Activated CD8-positive, alpha-beta T cell treated with anti-CD3 and anti-CD28 coated beads for 36 hours (primary cell): Measurements from ENCODE around the gene TLX1. TPM values are rescaled to one million over a fixed set of nuclear protein-coding genes. Genes with fewer than 3 reads are reported as not detected.

Experiments used
- ATAC-seq: fragments of 200-7000 bp; cut with Tn5 transposase; one replicate; pipeline ENCODE4 v1.10.0; 2021; ENCODE audit warnings: mild to moderate bottlenecking, moderate library complexity
- CTCF ChIA-PET: fragments of 350-600 bp; sonication (Branson Sonifier 250); formaldehyde crosslinking; loops from one replicate; lab custom pipeline; 2021; ENCODE audit warnings: antibody characterized with exemption; lab: Charles Lee
- POLR2A ChIA-PET: fragments of 350-600 bp; sonication (Branson Sonifier 250); formaldehyde crosslinking; loops from one replicate; lab custom pipeline; 2021; ENCODE audit warnings: antibody characterized with exemption; lab: Charles Lee
- DNase-seq: peaks from one replicate; pipeline ENCODE4 v3.0.0-alpha.2; 2020
- H3K27ac Mint-ChIP-seq: one replicate; pipeline ENCODE4 v1.8.0; 2021; ENCODE audit warnings: mild to moderate bottlenecking, mixed read lengths
- H3K27me3 Mint-ChIP-seq: one replicate; pipeline ENCODE4 v1.8.0; 2021; ENCODE audit warnings: mixed read lengths
- H3K36me3 Mint-ChIP-seq: one replicate; pipeline ENCODE4 v1.8.0; 2021; ENCODE audit warnings: low read depth, mixed read lengths
- H3K4me1 Mint-ChIP-seq: one replicate; pipeline ENCODE4 v1.8.0; 2021; ENCODE audit warnings: low read depth, mixed read lengths
- H3K4me3 Mint-ChIP-seq: one replicate; pipeline ENCODE4 v1.8.0; 2021; ENCODE audit warnings: mild to moderate bottlenecking, moderate library complexity, mixed read lengths
- H3K9me3 Mint-ChIP-seq: one replicate; pipeline ENCODE4 v1.8.0; 2021; ENCODE audit warnings: mixed read lengths
- CTCF ChIP-seq: fragments of 200-600 bp; IDR thresholded peaks from one replicate; pipeline ENCODE4 v1.8.0; 2022; ENCODE audit warnings: antibody characterized with exemption, mild to moderate bottlenecking
- intact Hi-C: fragments of 100-400 bp; cut with micrococcal nuclease; formaldehyde crosslinking; loops from one replicate; pipeline ENCODE4 v1.10.0; 2022
- total RNA-seq, 2 experiments: library from RNA; stranded (reverse); gene quantifications; one replicate each; pipeline ENCODE4 v1.2.3, GENCODE V29; 2021

TLX1 gene
- total RNA-seq, result not detected

GRCh38 chr10:101130984-101131961 lies at the start of gene TLX1:
Gene TLX1, plus strand, starts transcription at chr10:101131300. Its CDS starts 242 bp downstream, at chr10:101131542.
- POLR2A ChIA-PET, result no interaction called here
- no peak for ATAC-seq
- TF ChIP-seq CTCF, result no peak
- Mint-ChIP-seq H3K36me3 (no peaks in the 10 kb centered on the region), H3K4me3 (peak within 1 kb of the TSS; percentile 6), H3K27ac (no peak within 1 kb of the TSS), H3K27me3 (peaks cover 78% of the 10 kb centered on the region), H3K9me3 (no peaks in the 10 kb centered on the region), H3K4me1 (peaks cover 28% of the 10 kb centered on the region)
- CTCF ChIA-PET, result interaction anchor here (1.2 to 3.2 kb wide), 5 partner anchors 8 to 36 kb away, joined by 3 to 22 read pairs (median 8); no protein-coding TSS in a partner anchor
- DNase-seq, result no peak
- intact Hi-C loops, result loop anchor here (10.0 kb wide), 1 partner anchor 406 kb away; no protein-coding TSS in a partner anchor

- ChIA-PET CTCF (interaction anchor here (1.1 to 5.7 kb wide), 7 partner anchors 10 to 63 kb away, joined by 3 to 33 read pairs (median 8); no protein-coding TSS in a partner anchor), POLR2A (no interaction called here)
- peaks cover 47% of the 10 kb centered on the region for H3K27me3 Mint-ChIP-seq
- no peak overlapping the region for H3K4me3 Mint-ChIP-seq
- H3K4me1 Mint-ChIP-seq, result no peaks in the 10 kb centered on the region
- no peak for TF ChIP-seq CTCF
- intact Hi-C loops, result no loop called here
- no peaks in the 10 kb centered on the region for H3K36me3 Mint-ChIP-seq
- H3K9me3 Mint-ChIP-seq, result no peaks in the 10 kb centered on the region
- ATAC-seq, result no peak
- no peak for DNase-seq
- H3K27ac Mint-ChIP-seq, result no peak overlapping the region
Measured at GRCh38 chr10:101085846-101086245, 45.3 kb upstream of the TLX1 start.

GRCh38 chr10:101087376-101087775 lies 43.7 kb upstream of the TLX1 start:
- intact Hi-C loops, result no loop called here
- ChIA-PET POLR2A (no interaction called here), CTCF (interaction anchor here (1.0 to 5.7 kb wide), 5 partner anchors 9 to 55 kb away, joined by 3 to 33 read pairs (median 3); no protein-coding TSS in a partner anchor)
- H3K27ac Mint-ChIP-seq, result no peak overlapping the region
- no peaks in the 10 kb centered on the region for H3K4me1 Mint-ChIP-seq
- peaks cover 42% of the 10 kb centered on the region for H3K27me3 Mint-ChIP-seq
- TF ChIP-seq CTCF, result no peak
- ATAC-seq (no peak), DNase-seq (no peak)
- no peaks in the 10 kb centered on the region for H3K36me3 Mint-ChIP-seq
- no peaks in the 10 kb centered on the region for H3K9me3 Mint-ChIP-seq
- no peak overlapping the region for H3K4me3 Mint-ChIP-seq

- H3K4me3 Mint-ChIP-seq, result no peak overlapping the region
- intact Hi-C loops, result no loop called here
- H3K36me3 Mint-ChIP-seq, result no peaks in the 10 kb centered on the region
- no peaks in the 10 kb centered on the region for H3K9me3 Mint-ChIP-seq
- POLR2A ChIA-PET, result no interaction called here
- TF ChIP-seq CTCF, result no peak
- H3K27ac Mint-ChIP-seq, result no peak overlapping the region
- CTCF ChIA-PET, result interaction anchor here (0.6 to 5.7 kb wide), 6 partner anchors 8 to 91 kb away, joined by 3 to 33 read pairs (median 4); no protein-coding TSS in a partner anchor
- no peaks in the 10 kb centered on the region for H3K4me1 Mint-ChIP-seq
- ATAC-seq, result no peak
- no peak for DNase-seq
- H3K27me3 Mint-ChIP-seq, result peaks cover 39% of the 10 kb centered on the region
Measured at GRCh38 chr10:101087965-101088364, 43.1 kb upstream of the TLX1 start.
